HG03460 (cell line): ENCODE data around the gene LNPK.
"Not testable (repeated sequence)": the region's sequence is repeated elsewhere in the genome, so short reads cannot be mapped to it uniquely, and the experiment has no call there.

Source experiments
- ATAC-seq: cut with Tn5 transposase; IDR thresholded peaks from one replicate; pipeline ENCODE4 v1.9.1; 2021; ENCODE audit not compliant: unreplicated experiment

LNPK gene, protein sequence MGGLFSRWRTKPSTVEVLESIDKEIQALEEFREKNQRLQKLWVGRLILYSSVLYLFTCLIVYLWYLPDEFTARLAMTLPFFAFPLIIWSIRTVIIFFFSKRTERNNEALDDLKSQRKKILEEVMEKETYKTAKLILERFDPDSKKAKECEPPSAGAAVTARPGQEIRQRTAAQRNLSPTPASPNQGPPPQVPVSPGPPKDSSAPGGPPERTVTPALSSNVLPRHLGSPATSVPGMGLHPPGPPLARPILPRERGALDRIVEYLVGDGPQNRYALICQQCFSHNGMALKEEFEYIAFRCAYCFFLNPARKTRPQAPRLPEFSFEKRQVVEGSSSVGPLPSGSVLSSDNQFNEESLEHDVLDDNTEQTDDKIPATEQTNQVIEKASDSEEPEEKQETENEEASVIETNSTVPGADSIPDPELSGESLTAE

DNA sequence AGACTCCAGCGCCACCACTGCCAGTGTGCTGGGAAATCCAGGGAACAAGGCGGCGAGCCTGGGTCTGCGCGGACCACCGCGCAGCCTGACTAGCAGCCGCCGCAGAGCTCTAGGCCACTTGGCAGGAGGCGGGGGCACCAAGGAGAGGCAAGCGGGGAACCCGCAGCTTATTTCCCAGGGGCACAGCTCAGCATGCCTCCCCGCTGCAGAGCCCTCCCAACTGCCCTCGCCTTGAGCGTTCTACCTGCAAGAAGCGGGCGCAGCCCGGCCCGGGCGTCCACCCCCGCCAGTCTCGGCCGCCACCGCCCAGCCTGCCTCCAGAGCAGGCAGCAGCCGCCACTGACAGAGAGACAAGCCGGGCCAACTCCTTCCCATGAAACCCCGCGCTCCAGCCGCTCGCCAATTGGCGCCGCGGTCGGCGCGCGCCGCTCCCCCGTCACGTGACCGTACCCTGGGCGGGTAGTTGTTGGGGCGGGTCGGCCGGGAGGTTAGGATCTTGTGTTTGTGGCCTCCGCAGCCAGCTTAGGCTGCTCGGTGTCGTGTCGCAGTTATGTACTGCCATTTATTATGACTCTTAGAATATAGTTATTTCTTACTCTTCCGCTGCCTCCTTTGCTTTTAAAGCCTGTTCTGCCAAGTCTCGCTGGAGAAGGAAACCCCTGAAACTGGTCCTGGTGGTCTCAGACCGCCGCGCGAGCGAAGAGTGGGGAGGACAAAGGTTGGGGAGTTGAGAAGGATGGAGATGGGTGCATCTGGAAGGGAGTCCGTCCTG is at the start of gene LNPK:
TSS of gene LNPK (minus strand) at position 352 of the 772 bp plus-strand sequence. CDS start 6,683 bp downstream, outside the sequence.
- peak; percentile 91 for ATAC-seq

DNA sequence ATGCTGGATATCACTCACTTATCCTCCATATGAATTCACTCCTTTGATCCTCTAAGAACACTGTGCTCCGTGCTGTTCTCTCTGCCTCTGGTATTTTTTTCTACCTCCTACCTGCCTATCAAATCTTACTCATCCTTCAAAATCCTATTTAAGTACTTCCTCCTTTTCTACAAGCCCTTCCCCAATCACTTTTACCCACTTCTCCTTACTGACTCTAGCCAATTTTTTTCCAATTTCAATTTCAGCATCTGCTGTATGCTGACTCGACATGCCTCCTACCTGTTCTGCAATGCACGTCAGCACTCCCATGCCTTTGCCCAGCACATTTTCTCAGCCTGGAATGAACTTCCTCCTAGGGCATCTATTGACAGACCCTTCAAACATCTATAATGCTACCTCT is 37.3 kb upstream of the LNPK start:
- ATAC-seq: no peak

DNA sequence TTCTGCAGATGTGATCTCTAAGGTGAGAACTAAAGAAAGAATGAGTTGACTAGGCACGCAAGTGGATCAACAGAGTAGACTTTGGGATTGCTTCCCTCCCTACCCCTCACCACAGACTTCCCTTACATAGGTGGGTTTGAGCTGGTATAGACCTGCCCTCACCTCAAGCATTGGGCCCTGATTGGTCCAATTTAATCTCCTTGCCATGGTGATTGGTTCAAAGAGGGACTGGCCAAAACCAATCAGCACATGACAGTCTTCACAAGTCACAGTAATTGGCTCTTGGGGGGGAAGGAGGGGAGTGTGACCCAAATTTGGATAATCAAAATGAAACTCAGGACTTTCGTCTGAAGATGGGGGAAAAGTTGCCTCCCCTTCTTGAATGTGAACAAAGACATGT is 36.6 kb upstream of the LNPK start:
- ATAC-seq: no peak

DNA sequence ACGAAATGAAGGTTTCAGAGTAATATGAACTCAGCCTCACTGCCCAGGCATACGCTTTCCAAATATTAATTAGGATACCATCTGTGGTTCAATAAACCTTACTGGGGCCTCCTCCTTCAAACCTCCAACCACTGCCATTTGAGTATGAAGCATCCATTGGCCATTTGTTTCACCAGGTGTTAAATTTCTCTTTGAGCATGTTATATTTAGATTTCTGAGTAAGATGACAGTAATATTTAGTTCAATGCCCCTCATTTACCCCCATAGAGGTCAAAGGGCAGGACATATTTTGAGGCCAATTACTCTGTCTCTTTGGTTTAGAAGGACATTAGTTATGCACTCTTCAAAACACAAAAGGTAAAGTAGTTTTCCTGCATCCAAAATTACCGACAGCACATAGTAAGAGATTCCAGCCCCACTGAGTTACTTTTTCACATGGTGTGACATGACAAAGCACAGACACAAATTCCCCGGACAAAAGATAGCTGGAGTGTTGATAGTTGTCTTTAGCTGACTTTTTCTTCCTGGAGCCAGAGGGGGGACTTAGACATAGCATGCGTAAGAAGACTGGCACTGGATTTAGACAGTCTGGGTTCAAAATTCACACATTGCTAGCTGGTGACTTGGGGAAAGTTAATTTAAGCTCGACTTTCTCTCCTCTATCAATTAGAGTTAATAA is 33.1 kb upstream of the LNPK start:
- ATAC-seq: no peak

DNA sequence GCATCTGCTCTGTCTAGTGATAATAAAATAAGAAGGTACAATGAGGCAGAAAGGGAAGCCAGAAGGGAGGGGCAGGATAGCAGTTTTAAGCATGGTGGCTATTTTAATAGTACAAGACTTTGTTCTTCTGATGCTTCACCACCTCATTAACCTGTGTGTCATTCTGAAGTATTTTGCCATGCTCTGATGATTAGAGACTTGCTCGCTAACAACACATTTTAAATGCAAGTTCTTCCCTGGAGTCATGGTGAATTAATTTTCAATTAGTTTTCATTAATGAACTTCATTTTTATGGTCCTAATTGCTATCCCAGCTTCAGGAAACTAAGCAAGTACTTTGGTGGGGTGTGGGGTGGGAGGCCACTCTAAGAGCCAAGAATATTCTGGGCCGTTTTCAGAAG is 25.7 kb upstream of the LNPK start:
- no peak for ATAC-seq

DNA sequence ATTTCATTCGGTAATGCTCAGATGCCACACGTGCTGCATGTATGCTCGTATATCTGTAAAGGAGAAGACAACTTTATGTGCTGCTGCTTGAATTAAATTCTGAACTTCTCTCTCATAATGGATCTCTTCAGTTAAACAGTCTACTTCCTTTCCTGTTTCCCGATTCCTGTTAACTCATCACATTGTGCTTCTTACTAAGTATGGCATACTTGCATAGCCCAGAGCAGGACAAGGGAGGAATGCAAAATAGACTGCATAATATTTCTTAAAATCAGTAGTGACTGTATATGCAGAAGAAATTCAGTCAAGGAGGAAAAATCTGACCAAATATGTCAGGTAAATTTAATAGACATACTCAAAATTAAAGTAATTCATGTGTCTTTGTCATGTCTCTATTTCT is 23.9 kb upstream of the LNPK start:
- no peak for ATAC-seq

DNA sequence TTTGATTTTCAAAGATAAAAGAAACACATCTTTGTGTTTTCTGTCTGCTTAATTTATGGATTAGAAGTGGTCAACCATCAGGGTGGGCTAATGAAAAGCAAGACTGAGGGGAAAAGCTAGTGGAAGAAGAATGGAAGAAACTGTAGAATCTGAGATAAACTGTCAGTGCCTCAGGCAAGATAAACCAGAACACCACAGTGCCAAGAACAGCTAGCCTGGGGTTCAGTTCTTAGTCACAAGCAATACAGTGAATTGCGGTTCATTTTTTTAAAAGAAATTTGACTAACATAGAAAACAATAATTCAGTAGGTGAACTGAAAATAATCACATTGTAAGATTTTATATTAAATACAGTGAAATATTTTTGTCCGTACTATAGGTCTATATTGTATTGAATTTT is 22.0 kb upstream of the LNPK start:
- no peak for ATAC-seq

DNA sequence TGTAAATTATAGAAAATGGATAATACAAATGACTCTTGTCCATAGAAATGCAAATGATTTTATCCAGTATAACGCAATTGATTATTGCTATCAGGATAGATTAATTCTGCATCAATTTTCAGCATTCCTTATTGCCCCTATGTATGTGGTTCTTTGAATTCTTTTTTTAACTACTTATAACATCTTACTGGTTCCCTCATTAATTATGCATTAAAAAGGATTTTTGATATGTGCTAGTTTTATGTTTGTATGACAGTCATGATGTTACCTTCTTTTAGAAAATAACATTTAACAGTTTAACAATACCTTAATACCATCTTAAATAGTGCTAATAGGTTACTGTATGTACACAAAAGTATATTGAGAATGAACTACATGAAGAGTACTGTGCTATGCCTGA is 20.0 kb upstream of the LNPK start:
- no peak for ATAC-seq

DNA sequence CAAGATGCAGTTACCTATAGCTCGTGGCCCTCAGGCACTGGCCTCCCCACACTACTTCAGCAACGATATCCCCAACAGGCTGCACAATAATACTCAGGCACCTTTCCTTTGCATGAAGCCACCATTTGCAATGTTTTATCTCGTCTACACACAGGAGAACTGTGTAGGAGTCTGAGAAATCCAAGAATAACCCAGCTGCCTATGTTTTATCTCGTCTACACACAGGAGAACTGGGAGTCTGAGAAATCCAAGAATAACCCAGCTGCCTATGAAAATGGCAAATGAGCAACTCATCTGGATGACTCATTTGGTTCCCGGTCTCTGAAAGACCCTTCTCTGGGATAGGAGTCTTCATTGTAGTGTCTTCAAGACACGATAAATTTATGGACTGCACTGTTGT is 18.3 kb upstream of the LNPK start:
- ATAC-seq: no peak

DNA sequence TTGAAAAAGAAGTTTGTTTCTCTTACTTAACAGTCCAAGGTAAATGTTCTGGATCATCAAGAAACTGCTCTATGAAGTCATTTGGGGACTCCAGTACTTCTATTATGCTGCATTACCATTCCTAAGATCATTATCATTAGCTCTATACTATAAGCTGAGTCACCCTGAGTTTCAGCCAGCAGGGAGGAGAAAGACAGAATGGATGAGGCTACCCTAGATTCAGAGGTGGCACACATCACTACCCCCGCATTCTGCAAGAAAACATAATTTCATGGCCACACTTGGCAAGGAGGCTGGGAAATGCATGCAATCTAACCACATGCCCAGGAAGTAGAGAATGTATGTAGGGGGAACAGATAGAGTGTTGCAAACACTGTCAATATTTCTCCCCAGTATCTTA is 16.6 kb upstream of the LNPK start:
- no peak for ATAC-seq

DNA sequence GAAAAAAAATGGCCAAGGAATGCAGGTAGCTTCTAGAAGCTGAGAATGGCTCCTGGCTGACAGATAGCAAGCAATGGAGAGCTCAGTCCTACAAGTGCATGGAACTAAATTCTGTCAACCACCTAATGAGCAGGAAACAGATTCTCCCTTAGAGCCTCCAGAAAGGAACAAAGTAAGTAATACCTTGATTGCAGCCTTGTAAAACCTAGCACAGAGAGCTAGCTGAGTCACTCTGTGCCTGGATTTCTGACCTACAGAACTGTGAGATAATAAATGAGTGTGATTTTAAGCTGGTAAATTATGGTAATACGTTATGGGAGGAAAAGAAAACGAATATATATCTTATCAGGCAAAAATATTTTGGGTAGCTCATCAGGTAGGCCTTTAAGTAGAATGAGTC is 7.4 kb upstream of the LNPK start:
- no peak for ATAC-seq

DNA sequence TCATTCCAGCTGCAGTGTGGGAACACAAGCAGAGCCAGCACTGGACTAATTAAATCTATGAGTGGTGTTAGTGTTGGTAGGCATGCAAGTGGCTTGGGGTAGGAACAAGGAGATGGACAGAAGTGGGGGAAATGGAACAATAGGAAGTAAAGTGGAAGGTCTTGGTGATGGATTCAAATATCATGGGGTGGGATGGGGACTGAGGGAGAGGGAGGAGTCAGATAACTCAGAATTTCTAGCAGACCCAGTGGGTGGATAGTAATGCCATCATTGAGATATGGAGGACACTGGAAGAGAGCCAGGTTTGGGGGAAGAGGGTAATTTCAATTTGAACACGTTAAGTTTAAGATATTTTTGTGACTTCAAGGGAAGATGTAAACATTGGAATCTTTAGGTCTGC is 2.9 kb upstream of the LNPK start:
- no peak for ATAC-seq

DNA sequence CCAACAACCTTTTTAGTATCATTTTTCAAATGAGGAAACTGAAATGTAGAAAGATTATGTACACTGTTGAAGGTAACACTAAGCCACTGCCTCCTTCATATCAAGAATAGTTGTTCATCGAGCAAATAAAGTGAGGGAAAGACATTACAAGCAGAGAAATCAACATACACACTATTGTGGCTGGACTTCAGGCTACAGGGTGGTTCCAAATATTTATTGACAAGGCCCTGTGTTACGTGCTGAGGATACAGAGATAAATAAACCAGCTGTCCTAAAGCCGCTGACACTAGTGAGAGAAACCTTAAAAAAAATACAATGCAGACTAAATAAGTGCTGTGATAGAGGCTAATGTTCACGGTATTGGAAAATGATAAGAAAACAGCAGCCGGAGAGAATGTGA is 1.9 kb upstream of the LNPK start:
- ATAC-seq: no peak

DNA sequence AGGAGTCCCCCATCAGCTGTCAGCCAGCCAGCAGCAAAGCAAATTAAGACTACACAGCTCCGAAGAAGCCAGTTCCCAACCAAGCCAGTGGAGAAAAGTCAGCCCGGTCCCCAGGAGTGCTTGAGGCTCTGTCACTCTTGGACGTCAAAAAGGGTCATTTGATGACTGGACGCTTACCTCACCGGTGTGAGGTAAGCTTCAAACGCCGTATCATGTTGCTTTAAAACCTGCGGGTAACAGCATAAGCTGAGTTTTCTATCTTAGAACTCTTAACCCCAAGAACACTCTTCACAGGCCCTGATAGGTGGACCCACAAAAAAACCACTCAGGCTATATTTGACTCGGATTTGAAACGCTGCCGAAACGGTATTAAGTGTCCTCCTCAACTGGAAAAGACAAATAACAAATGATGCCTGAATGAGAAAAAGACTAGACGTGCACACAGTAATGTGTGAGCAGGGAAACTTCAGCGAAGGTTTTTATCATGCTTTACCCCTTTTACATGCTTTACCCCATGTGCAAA is 682 bp upstream of the LNPK start:
- ATAC-seq: peak; percentile 10

DNA sequence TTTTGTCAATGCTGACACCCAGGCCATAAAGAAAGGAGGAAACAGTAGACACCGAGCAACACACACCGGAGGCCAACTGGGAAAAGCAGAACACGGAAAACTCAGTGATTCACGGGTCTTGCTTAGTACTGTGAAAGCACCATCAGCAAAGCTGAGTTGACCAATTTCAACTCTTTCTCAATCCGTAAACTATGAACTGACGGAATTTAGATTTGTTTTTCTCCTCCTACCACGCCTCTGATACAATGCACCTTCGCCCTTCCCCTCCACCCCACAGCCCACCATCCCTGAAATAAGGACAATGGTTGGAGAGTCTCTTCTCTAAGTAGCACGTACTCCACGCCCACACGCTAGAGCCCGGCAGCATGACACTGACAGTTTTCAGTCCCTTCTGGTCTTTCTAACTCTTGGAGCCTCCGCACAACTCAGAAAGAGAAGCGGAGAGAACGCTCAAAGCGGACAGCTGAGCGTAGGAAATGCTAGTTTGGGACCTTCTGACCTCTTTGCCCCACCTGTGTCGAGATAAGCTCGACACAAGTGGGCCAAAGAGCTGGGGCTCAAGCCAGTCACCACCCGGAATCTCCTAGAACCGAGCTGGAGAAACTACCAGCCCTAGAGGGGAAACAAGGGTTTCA is 669 bp downstream of the LNPK start:
- peak; percentile 57 for ATAC-seq

DNA sequence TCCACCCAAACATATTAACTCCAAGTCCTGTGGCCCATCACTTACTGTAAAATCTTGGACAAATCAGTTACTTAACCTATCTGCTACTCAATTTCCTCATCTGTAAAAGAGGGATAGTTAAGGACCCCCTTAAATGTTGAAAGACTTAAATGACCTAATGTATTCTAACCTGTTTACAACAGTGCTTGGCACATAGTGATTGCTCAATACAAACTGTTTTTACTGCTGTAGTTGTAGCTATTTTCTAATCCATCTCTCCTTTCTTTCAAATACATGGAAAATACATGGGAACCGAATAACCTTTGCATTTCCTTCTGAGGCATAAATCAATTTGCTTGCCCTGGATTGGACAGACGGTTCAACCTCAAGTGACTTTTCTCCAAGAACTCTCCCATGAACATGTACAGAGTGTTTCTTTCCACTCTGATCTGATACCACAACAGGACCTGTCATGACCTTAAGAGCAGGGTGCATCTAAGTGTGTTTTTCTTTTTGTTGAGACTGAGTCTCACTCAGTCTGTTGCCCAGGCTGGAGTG is 2.7 kb downstream of the LNPK start:
- ATAC-seq: no peak

DNA sequence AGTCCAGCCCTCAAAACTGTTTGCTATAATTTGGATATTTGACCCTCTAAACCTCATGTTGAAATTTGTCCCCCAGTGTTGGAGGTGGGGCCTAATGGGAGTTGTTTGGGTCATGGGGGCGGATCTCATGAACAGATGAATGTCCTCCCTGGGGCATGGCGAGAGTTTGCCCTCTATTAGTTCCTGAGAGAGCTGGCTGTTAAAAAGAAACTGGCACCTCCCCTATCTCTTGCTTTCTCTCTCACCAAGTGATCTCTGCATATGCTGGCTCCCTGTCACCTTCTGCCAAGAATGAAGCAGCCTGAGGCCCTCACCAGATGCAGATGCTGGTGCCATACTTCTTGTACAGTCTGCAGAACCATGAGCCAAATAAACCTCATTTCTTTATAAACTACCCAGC is 12.0 kb downstream of the LNPK start:
- no peak for ATAC-seq

DNA sequence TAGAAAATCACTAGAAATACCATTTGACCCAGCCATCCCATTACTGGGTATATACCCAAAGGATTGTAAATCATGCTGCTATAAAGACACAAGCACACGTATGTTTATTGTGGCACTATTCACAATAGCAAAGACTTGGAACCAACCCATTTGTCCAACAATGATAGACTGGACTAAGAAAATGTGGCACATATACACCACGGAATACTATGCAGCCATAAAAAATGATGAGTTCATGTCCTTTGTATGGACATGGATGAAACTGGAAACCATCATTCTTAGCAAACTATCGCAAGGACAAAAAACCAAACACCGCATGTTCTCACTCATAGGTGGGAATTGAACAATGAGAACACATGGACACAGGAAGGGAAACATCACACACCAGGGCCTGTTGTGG is 14.9 kb downstream of the LNPK start:
- not testable (repeated sequence) for ATAC-seq

DNA sequence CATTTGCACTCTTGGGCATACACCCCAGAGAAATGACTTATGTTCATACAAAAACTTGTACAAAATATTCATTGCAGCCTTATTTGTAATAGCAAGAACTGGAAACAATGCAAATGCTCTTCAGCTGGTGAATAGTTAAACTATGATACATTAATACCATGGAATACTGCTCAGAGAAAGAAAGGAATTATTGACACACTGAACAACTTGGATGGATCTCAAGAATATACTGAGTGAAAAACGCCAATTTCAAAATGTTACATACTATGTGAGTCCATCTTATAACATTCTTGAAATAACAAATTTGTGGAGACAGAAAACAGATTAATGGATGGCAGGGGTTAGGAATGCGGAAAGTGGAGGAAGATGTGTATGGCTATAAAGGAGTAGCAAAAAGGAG is 17.2 kb downstream of the LNPK start:
- ATAC-seq: no peak

DNA sequence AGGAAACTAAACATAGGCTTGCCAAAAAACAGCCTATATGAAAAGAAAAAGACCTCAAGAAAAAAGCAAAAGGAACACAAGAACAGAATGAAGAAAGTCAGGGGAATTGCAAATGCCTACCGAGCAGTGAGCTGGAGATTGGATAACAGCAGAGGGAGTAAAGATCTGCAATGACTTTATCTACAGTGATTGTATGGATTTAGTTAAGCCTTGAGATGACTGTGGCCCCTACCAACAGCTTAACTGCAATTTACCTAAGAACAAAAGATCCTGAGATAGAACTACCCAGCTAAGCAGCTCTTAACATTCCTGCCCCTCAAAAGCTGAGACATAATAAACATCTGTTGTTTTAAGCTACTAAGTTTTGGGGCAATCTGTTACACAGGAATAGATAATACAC is 20.5 kb downstream of the LNPK start:
- no peak for ATAC-seq
